Measurements from ENCODE around the gene CACNA1I.

CACNA1I gene

DNA sequence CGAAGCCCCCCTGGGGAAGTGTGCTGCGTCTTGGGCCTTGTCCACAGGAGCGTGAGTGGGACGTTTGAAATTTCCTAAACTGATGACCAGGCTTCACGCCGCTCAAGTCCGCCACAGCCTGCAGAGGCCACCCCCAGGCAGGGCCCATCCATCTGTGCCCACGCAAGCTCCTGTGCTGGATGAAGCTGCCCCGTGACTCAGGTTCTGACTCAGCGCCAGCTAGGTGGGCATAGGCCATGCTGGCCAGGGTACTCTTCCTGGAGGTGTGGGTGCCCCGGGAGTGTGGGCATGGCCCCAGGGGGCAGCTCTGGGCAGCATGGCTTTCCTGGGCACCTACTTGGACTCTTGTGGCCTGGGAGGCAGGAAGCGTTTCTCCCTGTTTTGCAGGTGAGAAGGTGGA lies 134.8 kb downstream of the CACNA1I start:
- no peak overlapping the region for H3K4me3 ChIP-seq (ENCODE audit: low read length)
- no peak for DNase-seq (ENCODE audit: low read depth)
- TF ChIP-seq, protein P1, sequence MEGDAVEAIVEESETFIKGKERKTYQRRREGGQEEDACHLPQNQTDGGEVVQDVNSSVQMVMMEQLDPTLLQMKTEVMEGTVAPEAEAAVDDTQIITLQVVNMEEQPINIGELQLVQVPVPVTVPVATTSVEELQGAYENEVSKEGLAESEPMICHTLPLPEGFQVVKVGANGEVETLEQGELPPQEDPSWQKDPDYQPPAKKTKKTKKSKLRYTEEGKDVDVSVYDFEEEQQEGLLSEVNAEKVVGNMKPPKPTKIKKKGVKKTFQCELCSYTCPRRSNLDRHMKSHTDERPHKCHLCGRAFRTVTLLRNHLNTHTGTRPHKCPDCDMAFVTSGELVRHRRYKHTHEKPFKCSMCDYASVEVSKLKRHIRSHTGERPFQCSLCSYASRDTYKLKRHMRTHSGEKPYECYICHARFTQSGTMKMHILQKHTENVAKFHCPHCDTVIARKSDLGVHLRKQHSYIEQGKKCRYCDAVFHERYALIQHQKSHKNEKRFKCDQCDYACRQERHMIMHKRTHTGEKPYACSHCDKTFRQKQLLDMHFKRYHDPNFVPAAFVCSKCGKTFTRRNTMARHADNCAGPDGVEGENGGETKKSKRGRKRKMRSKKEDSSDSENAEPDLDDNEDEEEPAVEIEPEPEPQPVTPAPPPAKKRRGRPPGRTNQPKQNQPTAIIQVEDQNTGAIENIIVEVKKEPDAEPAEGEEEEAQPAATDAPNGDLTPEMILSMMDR (IDR thresholded peaks at IDR 0.05; ENCODE audit: insufficient read depth, low read depth, low read length, missing control alignments), result no peak

DNA sequence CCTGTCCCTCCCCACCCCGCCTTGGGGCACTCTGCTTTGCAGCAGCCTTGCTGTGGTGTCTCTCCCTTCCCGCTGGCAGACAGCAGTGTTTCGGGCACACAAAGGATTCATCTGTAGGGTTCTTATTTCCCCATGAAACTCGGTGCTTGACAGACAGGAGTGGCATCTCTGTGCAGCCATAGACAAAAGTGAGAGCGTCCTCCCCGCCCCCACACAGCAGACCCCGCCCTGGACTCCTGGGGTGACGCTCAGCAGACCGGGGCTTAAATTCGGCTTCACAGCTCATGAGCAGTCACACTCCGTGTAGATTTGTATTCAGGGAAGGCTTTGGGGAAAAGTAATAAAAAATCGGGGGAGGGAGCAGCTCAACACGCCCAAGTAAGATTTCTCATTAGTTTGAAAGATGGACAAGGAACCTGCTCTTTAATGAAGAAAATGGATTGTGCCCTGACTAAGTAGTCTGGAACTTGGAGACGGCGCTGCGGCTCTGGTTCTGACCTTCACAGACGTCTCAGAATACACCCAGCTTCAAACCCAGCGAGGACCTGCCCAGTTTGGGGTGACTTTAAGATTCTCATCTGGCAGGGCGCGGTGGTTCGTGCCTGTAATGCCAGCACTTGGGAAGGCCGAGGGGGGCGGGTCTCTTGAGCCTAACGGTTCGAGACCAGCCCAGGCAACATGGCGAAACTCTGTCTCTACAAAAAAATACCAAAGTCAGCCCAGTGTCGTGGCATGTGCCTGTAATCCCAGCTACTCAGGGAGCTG lies 136.0 kb downstream of the CACNA1I start:
- TF ChIP-seq, protein P1 (IDR thresholded peaks at IDR 0.05; ENCODE audit: insufficient read depth, low read depth, low read length, missing control alignments), result no peak
- no peak overlapping the region for H3K4me3 ChIP-seq (ENCODE audit: low read length)
- DNase-seq (ENCODE audit: low read depth), result no peak

DNA sequence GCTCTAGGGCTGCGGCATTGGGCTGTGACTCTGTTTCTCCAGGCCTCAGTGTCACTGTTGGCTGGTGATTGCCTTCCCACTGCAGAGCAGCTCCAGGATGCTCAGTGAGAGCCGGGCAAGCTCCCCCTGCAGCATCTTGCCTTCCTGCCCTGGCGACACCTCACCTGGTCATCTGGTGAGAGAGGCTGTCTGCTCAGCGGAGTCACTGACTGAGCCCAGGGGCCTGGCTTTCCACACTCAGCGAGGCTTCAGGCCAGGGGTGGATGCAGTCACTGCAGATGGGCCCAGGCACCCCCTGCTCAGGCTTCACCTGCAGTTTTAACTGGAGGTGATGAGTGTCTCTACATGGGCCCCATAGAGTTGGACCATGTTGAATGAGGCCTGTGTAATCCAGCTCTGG lies 136.8 kb downstream of the CACNA1I start:
- DNase-seq (ENCODE audit: low read depth), result no peak
- H3K4me3 ChIP-seq (ENCODE audit: low read length), result no peak overlapping the region
- TF ChIP-seq, protein P1 (IDR thresholded peaks at IDR 0.05; ENCODE audit: insufficient read depth, low read depth, low read length, missing control alignments), result no peak

DNA sequence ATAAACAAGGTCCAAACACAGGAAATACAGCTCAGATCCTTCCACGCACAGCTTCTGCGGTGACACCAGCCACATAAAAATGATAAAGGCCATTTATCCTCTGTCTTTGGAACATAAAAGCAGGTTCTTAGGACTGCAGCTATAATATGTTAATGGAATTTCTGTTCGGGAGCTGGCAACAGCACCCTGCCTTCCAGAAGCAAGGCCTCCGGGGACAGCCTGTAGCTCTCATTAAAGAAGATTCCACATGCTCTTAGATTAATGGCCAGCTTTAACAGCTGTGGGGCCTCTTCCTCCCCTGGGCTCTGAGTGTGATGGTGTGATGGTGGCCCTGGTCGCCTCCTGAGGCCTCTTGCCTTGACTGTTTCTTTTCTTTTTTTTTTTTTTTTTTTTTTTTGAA lies 137.3 kb downstream of the CACNA1I start:
- DNase-seq (ENCODE audit: low read depth), result no peak
- H3K4me3 ChIP-seq (ENCODE audit: low read length), result no peak overlapping the region
- TF ChIP-seq, protein P1 (IDR thresholded peaks at IDR 0.05; ENCODE audit: insufficient read depth, low read depth, low read length, missing control alignments), result no peak

DNA sequence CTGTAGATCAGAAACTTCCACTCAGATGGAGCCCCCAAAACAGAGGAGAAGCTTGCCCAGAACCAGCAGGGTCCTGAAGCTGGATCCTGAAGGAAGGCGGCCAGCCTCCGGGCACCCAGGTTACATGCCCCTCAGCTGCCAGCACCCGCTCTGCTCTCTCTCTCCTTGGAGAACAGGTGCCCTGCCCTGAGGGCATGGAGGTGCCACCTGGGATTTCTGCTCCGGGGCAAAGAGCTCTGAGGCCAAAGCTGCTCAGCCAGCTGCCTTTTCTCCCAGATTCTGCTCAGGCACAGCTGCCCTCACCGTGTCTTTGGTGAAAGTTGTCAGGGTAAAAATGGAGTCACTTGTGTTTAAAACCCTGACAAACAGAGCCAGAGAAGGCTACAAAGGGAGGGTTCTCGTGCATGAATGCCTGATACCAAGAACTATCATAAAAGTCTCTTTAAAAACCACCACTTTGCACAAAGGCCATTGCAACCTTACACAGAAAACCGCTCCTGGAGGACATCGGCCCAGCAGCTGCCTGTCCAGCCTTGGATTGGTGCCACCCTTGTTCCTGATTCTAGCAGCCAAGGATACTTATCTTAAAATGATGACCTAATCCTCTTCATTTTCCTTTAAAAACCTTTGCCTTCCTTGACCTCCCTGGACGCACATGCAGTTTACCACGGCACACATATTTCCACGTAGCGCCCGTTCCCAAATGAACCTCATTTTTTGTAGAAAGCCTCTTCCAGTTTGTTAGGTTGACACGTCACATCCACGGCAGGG lies 140.0 kb downstream of the CACNA1I start:
- no peak for DNase-seq (ENCODE audit: low read depth)
- TF ChIP-seq, protein P1 (IDR thresholded peaks at IDR 0.05; ENCODE audit: insufficient read depth, low read depth, low read length, missing control alignments), result no peak
- H3K4me3 ChIP-seq (ENCODE audit: low read length), result no peak overlapping the region

DNA sequence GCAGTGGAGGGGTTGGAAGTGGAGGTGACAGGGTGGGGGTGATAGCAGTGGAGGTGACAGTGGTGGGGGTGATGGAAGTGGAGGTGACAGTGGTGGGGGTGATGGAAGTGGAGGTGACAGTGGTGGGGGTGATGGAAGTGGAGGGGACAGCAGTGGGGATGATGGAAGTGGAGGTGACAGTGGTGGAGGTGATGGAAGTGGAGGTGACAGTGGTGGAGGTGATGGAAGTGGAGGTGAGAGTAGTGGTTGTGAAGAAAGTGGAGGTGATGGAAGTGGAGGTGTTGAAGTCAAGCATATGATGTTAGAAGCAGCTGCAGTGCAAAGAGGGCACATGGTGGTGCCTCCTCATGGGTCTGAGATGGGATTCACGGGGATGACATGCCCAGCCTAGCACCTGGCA lies 141.5 kb downstream of the CACNA1I start:
- no peak for DNase-seq (ENCODE audit: low read depth)
- TF ChIP-seq, protein P1 (IDR thresholded peaks at IDR 0.05; ENCODE audit: insufficient read depth, low read depth, low read length, missing control alignments), result no peak
- no peak overlapping the region for H3K4me3 ChIP-seq (ENCODE audit: low read length)

Data from epithelial cell of esophagus (primary cell).